ENCODE results near the gene NTNG1. TPM values are rescaled to one million over a fixed set of nuclear protein-coding genes. Genes with fewer than 3 reads are reported as not detected.

NTNG1 gene
- total RNA-seq, 1 donor from 2014 or later: 8.1 TPM

DNA sequence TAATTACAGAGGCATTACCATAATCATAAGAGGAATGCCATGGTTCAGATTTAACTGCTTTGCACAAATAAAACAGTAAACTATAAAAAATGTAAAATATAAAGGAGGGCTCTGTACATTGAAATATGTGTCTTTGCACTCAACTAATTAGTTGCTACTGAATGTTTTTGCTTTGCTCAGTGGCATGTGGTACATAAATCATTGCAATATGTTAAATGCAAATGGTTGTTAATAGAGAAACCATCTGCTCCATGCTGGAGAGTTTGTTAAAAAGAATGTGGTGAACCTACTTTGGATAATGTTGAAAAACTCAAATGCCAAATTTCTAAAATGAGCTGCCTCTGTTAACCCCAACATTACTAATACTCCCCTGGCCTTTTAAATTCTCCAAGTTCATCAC, 201.5 kb downstream of the NTNG1 start:
- Histone ChIP-seq H2AFZ (ENCODE audit: low read depth, low read length) (no peak overlapping the region), H3K9ac (ENCODE audit: low read length) (no peak overlapping the region), H3K9me3 (ENCODE audit: insufficient read depth, low read depth, low read length) (no peaks in the 10 kb centered on the region), H3K4me3 (ENCODE audit: insufficient read depth, low read depth, low read length) (no peak overlapping the region), H3K79me2 (ENCODE audit: insufficient read depth, low read length) (no peaks in the 10 kb centered on the region), H3K36me3 (ENCODE audit: insufficient read depth, low read length) (no peaks in the 10 kb centered on the region), H3K27ac (ENCODE audit: low read depth, low read length) (no peak overlapping the region), H3K27me3 (ENCODE audit: insufficient read depth, low read length) (no peaks in the 10 kb centered on the region), H3K4me2 (ENCODE audit: low read length) (no peak overlapping the region), H3K4me1 (ENCODE audit: insufficient read depth, low read length) (no peaks in the 10 kb centered on the region), H4K20me1 (ENCODE audit: insufficient read depth, low read length) (no peaks in the 10 kb centered on the region)
- Mint-ChIP-seq H3K27ac (ENCODE audit: unreplicated experiment) (no peak overlapping the region), H3K9me3 (ENCODE audit: unreplicated experiment) (no peaks in the 10 kb centered on the region), H3K36me3 (ENCODE audit: low read depth, unreplicated experiment) (no peaks in the 10 kb centered on the region), H3K4me3 (ENCODE audit: unreplicated experiment) (no peak overlapping the region), H3K4me1 (ENCODE audit: low read depth, unreplicated experiment) (no peaks in the 10 kb centered on the region), H3K27me3 (ENCODE audit: low read depth, unreplicated experiment) (no peaks in the 10 kb centered on the region)
- DNase-seq (ENCODE audit: low read depth): no peak
- TF ChIP-seq EZH2 (IDR thresholded peaks at IDR 0.05; ENCODE audit: insufficient read depth, low read length): no peak
- no peak for FAIRE-seq

DNA sequence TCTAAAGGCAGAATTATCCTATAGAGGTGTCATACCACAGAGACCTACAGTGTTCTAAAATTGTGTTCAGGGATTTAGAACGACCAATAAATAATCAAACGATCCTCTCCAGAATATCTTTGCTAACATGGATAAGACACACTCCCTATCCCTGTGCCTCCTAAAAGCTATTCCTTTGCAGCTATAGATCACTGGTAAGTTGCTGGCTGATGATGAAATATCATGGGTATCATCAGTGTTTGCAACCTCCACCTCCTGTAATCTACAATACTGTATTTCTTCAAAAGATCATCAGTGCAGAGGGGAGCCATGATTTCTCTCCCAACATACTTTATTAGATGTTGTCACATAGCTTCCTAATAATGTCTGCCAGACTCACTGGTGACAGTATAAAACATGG, 201.9 kb downstream of the NTNG1 start:
- Histone ChIP-seq H3K27me3 (ENCODE audit: insufficient read depth, low read length) (no peaks in the 10 kb centered on the region), H3K79me2 (ENCODE audit: insufficient read depth, low read length) (no peaks in the 10 kb centered on the region), H2AFZ (ENCODE audit: low read depth, low read length) (no peak overlapping the region), H3K27ac (ENCODE audit: low read depth, low read length) (no peak overlapping the region), H4K20me1 (ENCODE audit: insufficient read depth, low read length) (no peaks in the 10 kb centered on the region), H3K4me3 (ENCODE audit: insufficient read depth, low read depth, low read length) (no peak overlapping the region), H3K9me3 (ENCODE audit: insufficient read depth, low read depth, low read length) (no peaks in the 10 kb centered on the region), H3K9ac (ENCODE audit: low read length) (no peak overlapping the region), H3K4me2 (ENCODE audit: low read length) (no peak overlapping the region), H3K36me3 (ENCODE audit: insufficient read depth, low read length) (no peaks in the 10 kb centered on the region), H3K4me1 (ENCODE audit: insufficient read depth, low read length) (no peaks in the 10 kb centered on the region)
- no peaks in the 10 kb centered on the region for H3K9me3 Mint-ChIP-seq (ENCODE audit: unreplicated experiment)
- TF ChIP-seq EZH2 (IDR thresholded peaks at IDR 0.05; ENCODE audit: insufficient read depth, low read length) (no peak), CTCF (IDR thresholded peaks at IDR 0.05; ENCODE audit: insufficient read depth, low read depth, low read length) (no peak)
- H3K4me1 Mint-ChIP-seq (ENCODE audit: low read depth, unreplicated experiment): no peaks in the 10 kb centered on the region
- H3K4me3 Mint-ChIP-seq (ENCODE audit: unreplicated experiment): no peak overlapping the region
- H3K36me3 Mint-ChIP-seq (ENCODE audit: low read depth, unreplicated experiment): no peaks in the 10 kb centered on the region
- H3K27ac Mint-ChIP-seq (ENCODE audit: unreplicated experiment): no peak overlapping the region
- FAIRE-seq (no peak), DNase-seq (ENCODE audit: low read depth) (no peak)
- H3K27me3 Mint-ChIP-seq (ENCODE audit: low read depth, unreplicated experiment): no peaks in the 10 kb centered on the region

- no peak for FAIRE-seq
- no peaks in the 10 kb centered on the region for H3K4me1 ChIP-seq (ENCODE audit: insufficient read depth, low read length)
- H3K4me2 ChIP-seq (ENCODE audit: low read length): no peak overlapping the region
- no peaks in the 10 kb centered on the region for H4K20me1 ChIP-seq (ENCODE audit: insufficient read depth, low read length)
- no peaks in the 10 kb centered on the region for H3K27me3 ChIP-seq (ENCODE audit: insufficient read depth, low read length)
- TF ChIP-seq CTCF (IDR thresholded peaks at IDR 0.05; ENCODE audit: insufficient read depth, low read depth, low read length) (no peak), EZH2 (IDR thresholded peaks at IDR 0.05; ENCODE audit: insufficient read depth, low read length) (no peak)
- H3K9me3 ChIP-seq (ENCODE audit: insufficient read depth, low read depth, low read length): no peaks in the 10 kb centered on the region
- H3K4me3 ChIP-seq (ENCODE audit: insufficient read depth, low read depth, low read length): no peak overlapping the region
- H3K27me3 Mint-ChIP-seq (ENCODE audit: low read depth, unreplicated experiment): no peaks in the 10 kb centered on the region
- H3K4me3 Mint-ChIP-seq (ENCODE audit: unreplicated experiment): no peak overlapping the region
- no peak for DNase-seq (ENCODE audit: low read depth)
- no peaks in the 10 kb centered on the region for H3K4me1 Mint-ChIP-seq (ENCODE audit: low read depth, unreplicated experiment)
- H3K27ac Mint-ChIP-seq (ENCODE audit: unreplicated experiment): no peak overlapping the region
- H3K36me3 ChIP-seq (ENCODE audit: insufficient read depth, low read length): no peaks in the 10 kb centered on the region
- H3K79me2 ChIP-seq (ENCODE audit: insufficient read depth, low read length): no peaks in the 10 kb centered on the region
- no peak overlapping the region for H2AFZ ChIP-seq (ENCODE audit: low read depth, low read length)
- H3K9me3 Mint-ChIP-seq (ENCODE audit: unreplicated experiment): no peaks in the 10 kb centered on the region
- no peak overlapping the region for H3K27ac ChIP-seq (ENCODE audit: low read depth, low read length)
- no peak overlapping the region for H3K9ac ChIP-seq (ENCODE audit: low read length)
- H3K36me3 Mint-ChIP-seq (ENCODE audit: low read depth, unreplicated experiment): no peaks in the 10 kb centered on the region
Measured at GRCh38 chr1:107343601-107344000, 202.8 kb downstream of the NTNG1 start.
